Erythroblast (primary cell): ENCODE results near the gene NTSR2.

Source experiments
- GATA1 ChIP-seq: IDR thresholded peaks from 2 replicates; pipeline ENCODE4 v1.6.1; 2011; ENCODE audit warnings: low read depth, mild to moderate bottlenecking, control low read depth, low read length, moderate library complexity
- POLR2A ChIP-seq: IDR thresholded peaks from 2 replicates; pipeline ENCODE4 v1.6.1; 2011; ENCODE audit warnings: mild to moderate bottlenecking, low read length

GRCh38 chr2:11691076-11691660 is 21.2 kb upstream of the NTSR2 start:
- TF ChIP-seq POLR2A (no peak), GATA1 (no peak)
